Choroid plexus epithelial cell (primary cell): ENCODE measurements around the gene HNRNPC.
"Not testable (repeated sequence)": the region's sequence is repeated elsewhere in the genome, so short reads cannot be mapped to it uniquely, and the experiment has no call there.

Experiments
- DNase-seq: peaks from one replicate; pipeline ENCODE4 v3.0.0-alpha.2; 2010; ENCODE audit warnings: low read depth
- H3K4me3 ChIP-seq: 2 replicates; pipeline ENCODE4 v1.5.1; 2011; ENCODE audit warnings: low read depth, mild to moderate bottlenecking, control low read depth, low read length, moderate library complexity
- CTCF ChIP-seq: conservative IDR thresholded peaks from 2 replicates; pipeline ENCODE4 v1.5.1; 2011; ENCODE audit warnings: low read depth, mild to moderate bottlenecking, control low read depth, inconsistent platforms, low read length, moderate library complexity

The HNRNPC gene

GRCh38 chr14:21298358-21298757 is 29.1 kb upstream of the HNRNPC start:
- TF ChIP-seq CTCF = no peak
- no peak for DNase-seq
- no peak overlapping the region for H3K4me3 ChIP-seq

- not testable (repeated sequence) for DNase-seq
Measured at GRCh38 chr14:21294026-21294425, 24.8 kb upstream of the HNRNPC start.

GRCh38 chr14:21287168-21287567 is 17.9 kb upstream of the HNRNPC start:
- TF ChIP-seq CTCF = no peak
- no peak overlapping the region for H3K4me3 ChIP-seq

More at GRCh38 chr14:21294026-21294425, 24.8 kb upstream of the HNRNPC start:
- H3K4me3 ChIP-seq = not testable (repeated sequence)

GRCh38 chr14:21286516-21286915 is 17.3 kb upstream of the HNRNPC start:
- H3K4me3 ChIP-seq = not testable (repeated sequence)

More at GRCh38 chr14:21287168-21287567, 17.9 kb upstream of the HNRNPC start:
- no peak for DNase-seq

GRCh38 chr14:21281917-21282316 is 12.7 kb upstream of the HNRNPC start:
- not testable (repeated sequence) for DNase-seq, H3K4me3 ChIP-seq

More at GRCh38 chr14:21286516-21286915, 17.3 kb upstream of the HNRNPC start:
- DNase-seq = not testable (repeated sequence)

- no peak for DNase-seq
- no peak for TF ChIP-seq CTCF
- no peak within 1 kb of the TSS for H3K4me3 ChIP-seq
Measured at GRCh38 chr14:21279783-21280182, 10.5 kb upstream of the HNRNPC start, which contains the start of gene RPGRIP1. Gene RPGRIP1 (plus strand): TSS chr14:21280083. CDS start chr14:21287977, 7,894 bp downstream.

- no peak overlapping the region for H3K4me3 ChIP-seq
- no peak for TF ChIP-seq CTCF
- DNase-seq = no peak
Measured at GRCh38 chr14:21278632-21279031, 9.4 kb upstream of the HNRNPC start.

- H3K4me3 ChIP-seq = no peak overlapping the region
- DNase-seq = no peak
- no peak for TF ChIP-seq CTCF
Measured at GRCh38 chr14:21275261-21275858, 6.1 kb upstream of the HNRNPC start.

GRCh38 chr14:21272661-21273060 is 3.4 kb upstream of the HNRNPC start:
- DNase-seq, H3K4me3 ChIP-seq: not testable (repeated sequence)
